ENCODE data around the gene TSPO2.

TSPO2 gene

DNA sequence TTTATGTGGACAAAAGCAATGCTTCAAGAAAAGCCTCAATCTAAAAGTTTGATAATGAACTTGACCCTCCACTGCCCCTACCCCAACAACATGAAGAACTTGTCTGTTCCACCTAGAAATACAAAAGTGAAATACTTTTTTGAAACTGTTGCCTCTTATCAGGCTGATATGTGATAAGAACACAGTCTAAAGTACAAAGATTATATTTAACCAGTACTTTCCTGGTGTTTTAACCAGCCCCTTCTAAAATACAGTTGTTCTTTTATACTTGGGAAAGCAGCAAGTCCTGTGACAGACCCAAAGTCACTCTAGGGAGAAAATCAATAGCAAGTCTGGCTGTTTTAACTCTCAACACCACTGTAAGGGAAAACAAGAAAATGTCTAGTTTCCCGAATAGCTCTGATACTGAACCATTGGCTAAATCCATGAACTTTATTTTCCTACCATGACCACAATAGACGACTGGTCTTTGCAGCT is 23.3 kb downstream of the TSPO2 start:
- H3K36me3 Mint-ChIP-seq, result peaks cover 51% of the 10 kb centered on the region
- H3K27ac Mint-ChIP-seq, result peak overlapping the region; percentile 54
- H3K9me3 Mint-ChIP-seq, result no peaks in the 10 kb centered on the region
- peaks cover 53% of the 10 kb centered on the region for H3K4me1 Mint-ChIP-seq
- H3K27me3 Mint-ChIP-seq, result no peaks in the 10 kb centered on the region
- no peak for DNase-seq
- CTCF ChIA-PET, result interaction anchor here (0.9 to 1.3 kb wide), 4 partner anchors 10 to 27 kb away, joined by 3 to 4 read pairs (median 4); partner anchors contain the start of gene UNC5CL
- no peak overlapping the region for H3K4me3 Mint-ChIP-seq

DNA sequence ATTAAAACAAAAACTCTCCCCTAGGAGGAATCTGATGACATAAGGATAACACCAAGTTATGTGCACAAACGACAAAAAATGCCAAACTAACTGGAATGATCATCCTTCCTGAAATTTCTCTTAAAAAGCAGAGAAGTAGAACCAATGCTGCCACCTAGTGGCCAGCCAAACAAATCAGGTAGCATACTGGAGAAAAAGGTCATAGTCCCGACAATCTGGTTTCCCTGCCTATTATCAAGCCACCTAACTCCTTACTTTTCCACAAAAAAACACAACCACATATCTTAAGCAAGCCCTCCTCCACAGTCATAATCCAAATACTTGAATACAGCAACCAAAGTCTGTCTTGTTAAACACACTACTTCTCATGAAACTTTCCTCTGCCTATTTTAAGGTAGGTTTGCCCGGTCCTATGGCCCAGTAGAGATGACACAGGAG is 24.6 kb downstream of the TSPO2 start:
- no peak overlapping the region for H3K27ac Mint-ChIP-seq
- no peak overlapping the region for H3K4me3 Mint-ChIP-seq
- no peaks in the 10 kb centered on the region for H3K9me3 Mint-ChIP-seq
- CTCF ChIA-PET, result interaction anchor here (0.9 to 3.1 kb wide), 5 partner anchors 10 to 62 kb away, joined by 3 to 19 read pairs (median 6); partner anchors contain the start of gene UNC5CL
- peaks cover 52% of the 10 kb centered on the region for H3K36me3 Mint-ChIP-seq
- DNase-seq, result peak; percentile 76
- no peaks in the 10 kb centered on the region for H3K27me3 Mint-ChIP-seq
- H3K4me1 Mint-ChIP-seq, result peaks cover 64% of the 10 kb centered on the region

DNA sequence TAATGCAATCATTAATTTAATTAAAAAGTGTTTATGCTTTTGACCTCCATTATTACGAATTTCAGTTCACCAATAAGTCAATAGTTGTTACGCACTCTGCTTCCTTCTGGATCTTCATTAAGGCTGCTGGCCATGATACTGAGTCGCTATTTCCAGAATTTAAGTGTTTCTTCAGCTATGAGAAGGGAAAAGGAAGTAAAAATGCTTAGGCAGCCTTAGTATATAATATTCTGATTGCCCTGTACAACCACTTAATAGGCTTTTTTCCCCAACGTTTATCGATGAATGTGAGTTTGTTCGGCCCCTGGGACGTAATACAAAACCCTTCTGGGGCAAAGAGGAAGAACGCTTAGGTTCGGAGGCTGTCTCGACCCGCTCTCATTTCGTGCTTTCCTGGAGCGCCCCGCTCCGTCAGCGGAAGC is 29.2 kb downstream of the TSPO2 start:
- Mint-ChIP-seq H3K27ac (peak overlapping the region; percentile 99), H3K4me1 (peaks cover 74% of the 10 kb centered on the region), H3K9me3 (no peaks in the 10 kb centered on the region), H3K36me3 (peaks cover 45% of the 10 kb centered on the region), H3K27me3 (no peaks in the 10 kb centered on the region), H3K4me3 (peak overlapping the region; percentile 91)
- CTCF ChIA-PET, result interaction anchor here (0.7 to 4.0 kb wide), 5 partner anchors 11 to 111 kb away, joined by 3 to 16 read pairs (median 3); no protein-coding TSS in a partner anchor
- no peak for DNase-seq

DNA sequence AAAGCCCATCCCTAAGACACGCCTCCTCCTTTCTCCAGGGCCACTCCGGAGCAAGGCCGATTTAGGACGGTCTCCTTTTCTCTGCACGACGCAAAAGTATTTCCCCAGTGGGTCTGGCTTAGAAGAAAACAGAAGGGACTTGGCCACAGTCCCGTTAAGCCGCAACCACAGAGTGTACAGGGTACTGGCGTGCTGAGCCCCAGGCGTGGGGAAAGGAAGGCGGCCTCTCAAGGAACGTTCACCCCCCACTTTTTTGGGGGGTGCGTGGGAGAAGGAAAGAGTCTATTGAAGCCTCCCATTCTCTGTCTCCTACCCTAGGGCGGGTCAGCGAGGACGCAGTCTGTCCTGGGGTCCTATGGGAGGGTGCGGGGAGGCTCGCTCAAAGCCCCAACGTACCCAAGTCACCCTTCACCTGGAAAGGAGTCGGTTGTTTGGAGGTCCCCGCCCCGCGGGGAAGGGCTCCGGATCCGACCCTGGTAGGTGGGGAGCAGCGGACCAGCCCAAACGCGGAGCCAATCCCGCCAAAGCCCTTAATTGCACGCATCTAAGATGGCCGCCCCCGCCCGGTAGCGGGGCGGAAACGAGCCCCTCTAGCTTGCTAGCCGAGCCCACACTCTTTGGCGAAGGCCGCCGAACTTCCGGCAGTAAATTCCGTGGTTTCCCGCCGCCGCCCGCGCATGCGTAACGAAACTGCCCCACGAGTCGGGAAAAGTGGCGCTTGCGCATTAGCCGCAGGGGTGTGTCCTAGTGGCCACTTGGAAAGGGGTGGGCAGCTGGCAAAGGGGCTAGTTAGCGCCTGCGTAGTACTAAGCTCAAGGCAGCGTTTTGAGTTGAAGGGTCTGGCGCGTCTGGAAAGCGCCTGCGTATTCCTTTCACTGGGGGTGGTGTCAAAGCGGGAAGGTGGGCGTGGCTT is 29.9 kb downstream of the TSPO2 start, which contains the start of gene OARD1:
Gene OARD1 (minus strand): TSS at position 434 of the 913 bp plus-strand sequence. CDS start 722 bp downstream, outside the sequence.
- H3K36me3 Mint-ChIP-seq, result peaks cover 39% of the 10 kb centered on the region
- DNase-seq, result peak; percentile 99
- CTCF ChIA-PET, result interaction anchor here (0.5 to 4.0 kb wide), 6 partner anchors 18 to 178 kb away, joined by 3 to 16 read pairs (median 3); no protein-coding TSS in a partner anchor
- peak within 1 kb of the TSS; percentile 91 for H3K4me3 Mint-ChIP-seq
- H3K27me3 Mint-ChIP-seq, result no peaks in the 10 kb centered on the region
- H3K9me3 Mint-ChIP-seq, result no peaks in the 10 kb centered on the region
- peak within 1 kb of the TSS; percentile 99 for H3K27ac Mint-ChIP-seq
- peaks cover 70% of the 10 kb centered on the region for H3K4me1 Mint-ChIP-seq

DNA sequence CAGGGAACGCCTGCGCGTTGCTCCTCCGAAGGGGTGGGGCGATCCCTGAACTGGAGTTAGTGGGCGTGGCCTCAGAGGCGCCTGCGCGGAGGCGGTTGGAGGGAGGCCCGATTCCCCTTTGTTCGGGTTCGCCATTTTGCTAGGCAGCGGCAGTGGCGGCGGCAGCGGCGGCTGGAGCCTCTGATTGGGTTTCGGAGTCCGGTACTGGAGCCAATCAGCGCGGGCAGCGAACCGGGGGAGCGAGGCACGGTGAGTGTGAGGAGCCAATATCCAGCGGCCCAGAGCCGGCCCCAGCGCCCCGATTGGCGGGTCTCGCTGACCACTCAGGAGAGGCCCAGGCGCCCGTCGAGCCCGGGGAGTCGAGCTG is 30.6 kb downstream of the TSPO2 start, which contains the start of gene NFYA:
Gene NFYA (plus strand): TSS at position 139 of the 367 bp plus-strand sequence. CDS start 6,116 bp downstream, outside the sequence.
- Mint-ChIP-seq H3K36me3 (peaks cover 34% of the 10 kb centered on the region), H3K4me1 (peaks cover 66% of the 10 kb centered on the region), H3K27me3 (no peaks in the 10 kb centered on the region), H3K9me3 (no peaks in the 10 kb centered on the region), H3K4me3 (peak within 1 kb of the TSS; percentile 91), H3K27ac (peak within 1 kb of the TSS; percentile 99)
- CTCF ChIA-PET, result interaction anchor here (0.5 to 1.4 kb wide), 3 partner anchors 109 to 178 kb away, joined by 3 read pairs; no protein-coding TSS in a partner anchor
- DNase-seq, result peak; percentile 100

DNA sequence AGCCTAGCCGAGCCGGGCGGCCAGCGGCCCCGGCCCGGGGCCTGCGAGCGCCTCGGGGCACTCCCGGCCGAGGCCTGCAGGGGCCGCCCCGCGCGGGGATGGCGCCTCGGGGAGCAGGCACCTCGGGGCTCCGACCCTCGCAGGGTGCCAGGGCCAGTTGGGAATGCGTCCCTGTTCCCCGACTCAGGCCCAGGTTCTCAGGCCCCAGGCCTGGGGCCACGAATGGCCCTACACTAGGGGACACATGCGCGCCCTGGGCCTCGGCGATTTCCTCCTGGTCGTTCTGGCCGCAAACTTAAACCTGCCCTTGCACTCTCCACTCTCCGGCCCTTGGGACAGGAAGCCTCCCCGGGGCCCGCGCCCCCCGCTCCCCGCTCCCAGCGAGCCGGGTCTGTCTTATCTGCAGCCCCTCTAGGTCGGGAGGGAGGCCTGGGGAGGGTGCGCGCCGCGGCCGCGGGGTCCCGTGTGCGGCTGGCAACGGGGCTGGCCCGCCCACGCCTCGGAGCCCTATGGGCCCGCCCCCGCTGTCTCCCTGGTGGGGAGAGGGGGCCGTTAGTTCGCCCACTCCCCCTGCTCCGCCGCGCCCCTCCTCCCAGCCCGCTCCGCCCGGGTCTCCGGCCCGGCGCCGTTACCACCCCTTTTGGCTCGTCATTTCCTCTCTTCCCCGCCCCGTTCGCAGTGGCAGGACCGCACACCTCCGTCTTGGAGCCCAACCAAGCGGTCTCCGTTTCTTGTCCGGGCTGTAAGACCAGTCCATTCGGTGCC is 31.1 kb downstream of the TSPO2 start:
- DNase-seq, result peak; percentile 92
- Mint-ChIP-seq H3K27ac (peak overlapping the region; percentile 99), H3K36me3 (peaks cover 33% of the 10 kb centered on the region), H3K9me3 (no peaks in the 10 kb centered on the region), H3K27me3 (no peaks in the 10 kb centered on the region), H3K4me1 (peaks cover 63% of the 10 kb centered on the region), H3K4me3 (peak overlapping the region; percentile 91)
- CTCF ChIA-PET, result interaction anchor here (0.5 to 1.4 kb wide), 3 partner anchors 109 to 177 kb away, joined by 3 read pairs; no protein-coding TSS in a partner anchor

DNA sequence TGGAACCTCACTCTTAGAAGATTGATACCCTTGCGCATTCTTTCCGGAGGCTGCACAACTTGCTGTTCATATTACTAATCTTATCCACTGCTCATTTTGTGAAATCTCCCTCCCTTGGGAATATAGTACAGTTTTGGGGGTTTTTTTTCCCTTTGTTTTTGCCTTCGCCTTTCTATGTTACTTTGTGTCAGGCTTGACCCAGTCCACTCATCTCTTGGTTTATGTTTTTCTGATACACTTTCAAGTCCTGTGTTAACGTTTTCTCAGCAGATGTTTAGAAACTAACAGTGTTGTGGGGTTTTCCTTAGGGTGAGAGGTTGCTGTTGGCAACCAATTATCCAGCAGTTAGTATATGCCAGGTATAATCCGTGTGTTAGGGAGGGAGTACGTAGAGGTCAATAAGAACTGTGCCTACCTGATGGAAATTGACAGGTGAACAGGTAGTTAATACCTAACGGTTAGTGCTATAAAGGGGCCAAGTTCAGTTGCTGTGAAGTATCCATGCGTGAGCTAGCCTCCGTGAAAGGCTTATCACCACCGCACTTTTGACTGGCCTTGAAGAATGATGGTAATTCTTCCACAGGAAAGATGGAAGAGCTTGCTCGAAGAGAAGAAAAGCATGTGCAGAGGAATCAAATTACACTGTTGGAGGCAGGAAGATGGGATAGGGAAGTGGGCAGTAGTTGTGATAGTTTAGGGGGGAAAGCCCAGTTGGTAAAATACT is 31.9 kb downstream of the TSPO2 start:
- H3K36me3 Mint-ChIP-seq, result peaks cover 32% of the 10 kb centered on the region

DNA sequence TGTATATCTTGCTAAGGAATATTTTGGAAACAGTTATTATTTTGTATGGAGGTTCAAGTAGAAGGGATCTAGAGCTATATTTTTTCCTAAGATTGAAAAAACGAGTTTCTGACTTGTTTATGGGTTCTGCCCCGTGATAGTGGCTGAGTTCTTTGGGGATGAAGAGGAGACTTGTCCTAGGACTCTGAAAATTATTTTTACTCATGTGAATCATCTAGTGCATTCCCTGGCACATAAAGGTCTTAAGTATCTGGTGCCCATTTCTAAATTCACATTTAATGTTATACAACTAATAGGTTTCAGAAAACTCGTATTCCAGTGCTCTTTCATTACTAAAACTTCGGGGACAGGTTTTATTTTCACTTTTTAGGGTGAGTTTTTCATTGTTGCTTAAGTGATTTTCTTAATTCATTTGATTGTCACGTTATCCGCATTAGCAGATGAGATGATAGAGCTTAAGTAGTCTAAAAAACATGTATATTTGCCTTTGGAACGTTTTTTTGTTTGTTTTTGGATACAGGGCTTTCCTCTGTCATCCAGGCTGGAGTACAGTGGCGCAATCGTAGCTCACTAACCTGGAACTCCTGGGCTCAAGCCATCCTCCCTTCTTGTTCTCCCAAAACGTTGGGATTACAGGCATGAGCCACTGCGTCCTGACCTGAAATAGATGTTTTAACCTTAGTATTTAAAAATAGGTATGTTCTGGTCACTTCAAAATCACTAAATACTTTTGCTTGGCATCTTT is 32.6 kb downstream of the TSPO2 start:
- CTCF ChIA-PET, result interaction anchor here (0.7 to 2.1 kb wide), 4 partner anchors 46 to 107 kb away, joined by 3 to 8 read pairs (median 4); no protein-coding TSS in a partner anchor
- Mint-ChIP-seq H3K27me3 (no peaks in the 10 kb centered on the region), H3K9me3 (no peaks in the 10 kb centered on the region), H3K4me3 (peak overlapping the region; percentile 86), H3K4me1 (peaks cover 62% of the 10 kb centered on the region), H3K36me3 (peaks cover 39% of the 10 kb centered on the region), H3K27ac (peak overlapping the region; percentile 94)
- DNase-seq, result no peak

More for the DNA sequence above, 31.9 kb downstream of the TSPO2 start:
- H3K4me1 Mint-ChIP-seq, result peaks cover 62% of the 10 kb centered on the region
- H3K9me3 Mint-ChIP-seq, result no peaks in the 10 kb centered on the region
- H3K27me3 Mint-ChIP-seq, result no peaks in the 10 kb centered on the region
- peak overlapping the region; percentile 86 for H3K4me3 Mint-ChIP-seq
- peak overlapping the region; percentile 94 for H3K27ac Mint-ChIP-seq
- no peak for DNase-seq
- CTCF ChIA-PET, result interaction anchor here (0.7 to 1.3 kb wide), 2 partner anchors 102 to 108 kb away, joined by 3 to 4 read pairs; no protein-coding TSS in a partner anchor

DNA sequence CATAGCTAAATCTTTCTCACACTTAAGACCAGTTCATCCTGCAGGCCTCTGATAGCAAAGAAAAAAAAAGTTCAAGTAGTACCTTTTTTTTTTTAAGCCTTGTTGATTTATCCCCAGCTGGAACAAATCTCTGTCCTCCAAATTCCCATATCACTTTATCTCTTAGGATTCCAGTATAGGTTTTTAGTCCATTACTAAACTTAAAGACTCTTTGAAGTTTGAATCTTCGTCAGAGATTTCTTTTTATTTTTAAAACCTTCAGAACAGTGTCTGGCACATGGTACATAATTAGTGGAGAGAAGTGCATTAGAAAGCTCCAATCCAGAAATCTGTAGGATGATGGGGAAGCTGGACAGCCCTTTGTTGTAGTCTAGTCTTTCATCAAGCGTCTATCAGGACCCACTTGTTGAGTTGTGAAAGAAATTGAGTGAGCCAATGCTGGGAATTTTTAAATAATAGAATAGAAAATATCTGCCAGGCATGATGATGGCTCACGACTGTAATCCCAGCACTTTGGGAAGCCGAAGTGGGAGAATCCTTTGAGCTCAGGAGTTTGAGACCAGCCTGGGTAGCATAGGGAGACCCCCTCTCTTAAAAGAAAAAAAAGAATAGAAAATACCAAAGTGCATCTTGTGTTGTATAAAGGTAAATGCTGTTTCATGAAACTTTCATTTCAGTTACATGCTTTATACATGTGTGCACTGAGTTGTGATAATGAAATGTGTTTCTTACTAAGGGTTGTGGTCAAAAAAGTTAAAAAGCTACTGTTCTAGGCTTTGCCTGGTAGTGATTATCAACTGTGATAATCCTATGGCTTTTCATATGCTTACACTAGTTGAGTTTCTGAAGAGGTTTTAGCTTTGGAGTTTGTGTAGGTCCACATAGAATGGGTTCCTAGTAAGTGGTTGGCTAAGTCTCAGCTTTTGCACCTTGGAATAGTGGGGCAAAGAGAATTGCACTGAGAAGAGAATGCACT is 33.7 kb downstream of the TSPO2 start:
- Mint-ChIP-seq H3K4me3 (peak overlapping the region; percentile 86), H3K27ac (peak overlapping the region; percentile 43), H3K36me3 (peaks cover 44% of the 10 kb centered on the region), H3K4me1 (peaks cover 63% of the 10 kb centered on the region), H3K27me3 (no peaks in the 10 kb centered on the region), H3K9me3 (no peaks in the 10 kb centered on the region)
- CTCF ChIA-PET, result interaction anchor here (1.4 to 2.1 kb wide), 3 partner anchors 15 to 106 kb away, joined by 4 to 8 read pairs (median 5); no protein-coding TSS in a partner anchor
- no peak for DNase-seq

DNA sequence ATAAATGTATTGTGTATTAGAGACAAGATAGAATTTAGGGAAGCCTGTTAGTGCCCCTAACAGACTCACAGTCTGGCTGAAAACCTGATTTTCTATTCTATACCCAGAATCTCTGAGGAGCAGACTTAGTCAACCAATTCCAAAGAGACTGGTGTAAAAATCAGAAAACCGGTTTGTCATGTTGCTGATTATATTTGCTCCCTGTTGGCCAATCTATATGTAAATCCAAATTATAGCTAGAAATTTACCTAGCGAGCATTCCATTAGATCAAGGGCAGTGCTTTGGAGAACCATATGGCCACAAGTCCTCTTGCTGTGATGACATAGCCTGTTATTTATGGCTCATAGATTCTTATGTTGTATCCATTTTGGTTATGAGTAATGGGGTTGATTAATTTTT is 35.3 kb downstream of the TSPO2 start:
- Mint-ChIP-seq H3K27ac (no peak overlapping the region), H3K36me3 (peaks cover 52% of the 10 kb centered on the region), H3K4me1 (peaks cover 71% of the 10 kb centered on the region), H3K27me3 (no peaks in the 10 kb centered on the region), H3K4me3 (no peak overlapping the region), H3K9me3 (no peaks in the 10 kb centered on the region)
- DNase-seq, result no peak
- CTCF ChIA-PET, result no interaction called here

DNA sequence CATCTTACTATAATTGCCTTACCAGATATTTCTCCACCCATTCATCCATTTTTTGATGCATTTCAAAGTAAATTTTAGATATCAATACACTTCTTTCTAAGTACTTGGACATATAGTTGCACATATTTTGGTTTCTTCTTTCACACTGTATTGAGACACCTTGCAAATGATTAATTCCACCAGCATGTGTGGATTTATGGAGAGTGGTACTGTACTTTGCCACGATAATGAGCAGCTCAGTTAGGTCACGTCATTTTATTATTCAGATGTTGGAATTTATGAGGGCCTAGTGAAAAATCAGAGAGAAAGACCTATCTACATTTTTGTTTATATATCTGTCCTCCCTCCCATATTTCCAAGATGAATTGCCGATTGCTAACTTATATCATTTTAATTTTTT is 35.8 kb downstream of the TSPO2 start:
- peaks cover 76% of the 10 kb centered on the region for H3K4me1 Mint-ChIP-seq
- no peaks in the 10 kb centered on the region for H3K27me3 Mint-ChIP-seq
- CTCF ChIA-PET, result no interaction called here
- DNase-seq, result no peak
- H3K9me3 Mint-ChIP-seq, result no peaks in the 10 kb centered on the region
- H3K36me3 Mint-ChIP-seq, result peaks cover 58% of the 10 kb centered on the region
- H3K27ac Mint-ChIP-seq, result no peak overlapping the region
- H3K4me3 Mint-ChIP-seq, result no peak overlapping the region

Measured in activated naive CD4-positive, alpha-beta T cell treated with anti-CD3 and anti-CD28 coated beads, Interleukin-2, amount 10 ng/mL, durations not matched to agents 7 days and 5 days (primary cell).